ENCODE measurements around the gene PGBD5. TPM values are rescaled to one million over a fixed set of nuclear protein-coding genes. Genes with fewer than 3 reads are reported as not detected.

PGBD5 gene
- polyA plus RNA-seq, 1 of the 3 experiments (the other 2 are of a cell fraction) = 0.15 TPM

DNA sequence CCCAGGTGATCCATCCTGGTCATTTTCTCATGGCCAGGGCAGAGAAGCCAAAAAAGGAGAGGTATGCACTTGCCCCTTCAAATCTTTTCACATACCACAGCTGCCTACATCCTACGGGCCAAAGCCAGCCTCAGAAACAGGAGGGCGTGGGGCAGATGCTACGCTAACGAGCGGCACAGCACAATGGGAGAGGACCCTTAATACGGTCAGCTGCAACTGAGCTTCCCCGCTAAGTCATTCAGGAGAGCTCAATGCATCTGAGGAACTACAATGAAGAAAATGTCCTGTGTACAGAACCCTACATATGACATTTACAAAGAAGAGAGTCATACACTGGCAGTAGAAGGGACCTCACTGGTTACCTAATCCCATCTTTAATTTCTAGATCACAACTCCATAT lies 78.2 kb downstream of the PGBD5 start:
- no peak overlapping the region for H3K9ac ChIP-seq
- H3K27me3 ChIP-seq (ENCODE audit: insufficient read depth) = no peaks in the 10 kb centered on the region
- no peaks in the 10 kb centered on the region for H3K36me3 ChIP-seq (replicated peaks in 1 of 2; ENCODE audit: control insufficient read depth in 1 of 2, insufficient read depth in 2 of 2, low read length in 1 of 2)
- WGBS (ENCODE audit: low lambda C conversion rate) = 65% methylated on average over 7 of the region's 7 CpGs
- no peak overlapping the region for H3K4me2 ChIP-seq
- no peaks in the 10 kb centered on the region for H4K20me1 ChIP-seq (ENCODE audit: insufficient read depth)
- POLR2A ChIA-PET = no interaction called here
- TF ChIP-seq TCF12 (IDR thresholded peaks at IDR 0.05) (no peak), YY1 (IDR thresholded peaks at IDR 0.05; ENCODE audit: low read depth) (no peak), TEAD4 (IDR thresholded peaks at IDR 0.05; ENCODE audit: borderline replicate concordance, insufficient read depth) (no peak), RCOR1 (IDR thresholded peaks at IDR 0.05; ENCODE audit: low read length) (no peak), EZH2phosphoT487 (IDR thresholded peaks at IDR 0.05; ENCODE audit: borderline replicate concordance, low read depth) (no peak), CHD2 (IDR thresholded peaks at IDR 0.05; ENCODE audit: low read length, partially characterized antibody) (no peak), GABPA (IDR thresholded peaks at IDR 0.05; ENCODE audit: low read depth) (no peak), JUND (IDR thresholded peaks at IDR 0.05) (no peak), FOXM1 (IDR thresholded peaks at IDR 0.05; ENCODE audit: low read depth) (no peak), MXI1 (IDR thresholded peaks at IDR 0.05; ENCODE audit: low read depth, low read length) (no peak), EP300 (IDR thresholded peaks at IDR 0.05; ENCODE audit: borderline replicate concordance in 1 of 2, low read depth in 1 of 2, low read length in 1 of 2) (no peak), NFIC (IDR thresholded peaks at IDR 0.05; ENCODE audit: borderline replicate concordance) (no peak), MEF2A (IDR thresholded peaks at IDR 0.05; ENCODE audit: borderline replicate concordance, low read depth) (no peak), FOXJ3 (CRISPR knock-in tag; IDR thresholded peaks at IDR 0.05) (no peak)
- TF ChIP-seq, protein P1, sequence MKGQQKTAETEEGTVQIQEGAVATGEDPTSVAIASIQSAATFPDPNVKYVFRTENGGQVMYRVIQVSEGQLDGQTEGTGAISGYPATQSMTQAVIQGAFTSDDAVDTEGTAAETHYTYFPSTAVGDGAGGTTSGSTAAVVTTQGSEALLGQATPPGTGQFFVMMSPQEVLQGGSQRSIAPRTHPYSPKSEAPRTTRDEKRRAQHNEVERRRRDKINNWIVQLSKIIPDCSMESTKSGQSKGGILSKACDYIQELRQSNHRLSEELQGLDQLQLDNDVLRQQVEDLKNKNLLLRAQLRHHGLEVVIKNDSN (IDR thresholded peaks at IDR 0.05; ENCODE audit: borderline replicate concordance, low read depth) = no peak
- TF ChIP-seq, protein P2, sequence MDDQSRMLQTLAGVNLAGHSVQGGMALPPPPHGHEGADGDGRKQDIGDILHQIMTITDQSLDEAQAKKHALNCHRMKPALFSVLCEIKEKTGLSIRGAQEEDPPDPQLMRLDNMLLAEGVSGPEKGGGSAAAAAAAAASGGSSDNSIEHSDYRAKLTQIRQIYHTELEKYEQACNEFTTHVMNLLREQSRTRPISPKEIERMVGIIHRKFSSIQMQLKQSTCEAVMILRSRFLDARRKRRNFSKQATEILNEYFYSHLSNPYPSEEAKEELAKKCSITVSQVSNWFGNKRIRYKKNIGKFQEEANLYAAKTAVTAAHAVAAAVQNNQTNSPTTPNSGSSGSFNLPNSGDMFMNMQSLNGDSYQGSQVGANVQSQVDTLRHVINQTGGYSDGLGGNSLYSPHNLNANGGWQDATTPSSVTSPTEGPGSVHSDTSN (IDR thresholded peaks at IDR 0.05) = no peak
- TF ChIP-seq, protein P3, sequence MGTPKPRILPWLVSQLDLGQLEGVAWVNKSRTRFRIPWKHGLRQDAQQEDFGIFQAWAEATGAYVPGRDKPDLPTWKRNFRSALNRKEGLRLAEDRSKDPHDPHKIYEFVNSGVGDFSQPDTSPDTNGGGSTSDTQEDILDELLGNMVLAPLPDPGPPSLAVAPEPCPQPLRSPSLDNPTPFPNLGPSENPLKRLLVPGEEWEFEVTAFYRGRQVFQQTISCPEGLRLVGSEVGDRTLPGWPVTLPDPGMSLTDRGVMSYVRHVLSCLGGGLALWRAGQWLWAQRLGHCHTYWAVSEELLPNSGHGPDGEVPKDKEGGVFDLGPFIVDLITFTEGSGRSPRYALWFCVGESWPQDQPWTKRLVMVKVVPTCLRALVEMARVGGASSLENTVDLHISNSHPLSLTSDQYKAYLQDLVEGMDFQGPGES (IDR thresholded peaks at IDR 0.05; ENCODE audit: low read depth, low read length) = no peak
- TF ChIP-seq, protein P4, sequence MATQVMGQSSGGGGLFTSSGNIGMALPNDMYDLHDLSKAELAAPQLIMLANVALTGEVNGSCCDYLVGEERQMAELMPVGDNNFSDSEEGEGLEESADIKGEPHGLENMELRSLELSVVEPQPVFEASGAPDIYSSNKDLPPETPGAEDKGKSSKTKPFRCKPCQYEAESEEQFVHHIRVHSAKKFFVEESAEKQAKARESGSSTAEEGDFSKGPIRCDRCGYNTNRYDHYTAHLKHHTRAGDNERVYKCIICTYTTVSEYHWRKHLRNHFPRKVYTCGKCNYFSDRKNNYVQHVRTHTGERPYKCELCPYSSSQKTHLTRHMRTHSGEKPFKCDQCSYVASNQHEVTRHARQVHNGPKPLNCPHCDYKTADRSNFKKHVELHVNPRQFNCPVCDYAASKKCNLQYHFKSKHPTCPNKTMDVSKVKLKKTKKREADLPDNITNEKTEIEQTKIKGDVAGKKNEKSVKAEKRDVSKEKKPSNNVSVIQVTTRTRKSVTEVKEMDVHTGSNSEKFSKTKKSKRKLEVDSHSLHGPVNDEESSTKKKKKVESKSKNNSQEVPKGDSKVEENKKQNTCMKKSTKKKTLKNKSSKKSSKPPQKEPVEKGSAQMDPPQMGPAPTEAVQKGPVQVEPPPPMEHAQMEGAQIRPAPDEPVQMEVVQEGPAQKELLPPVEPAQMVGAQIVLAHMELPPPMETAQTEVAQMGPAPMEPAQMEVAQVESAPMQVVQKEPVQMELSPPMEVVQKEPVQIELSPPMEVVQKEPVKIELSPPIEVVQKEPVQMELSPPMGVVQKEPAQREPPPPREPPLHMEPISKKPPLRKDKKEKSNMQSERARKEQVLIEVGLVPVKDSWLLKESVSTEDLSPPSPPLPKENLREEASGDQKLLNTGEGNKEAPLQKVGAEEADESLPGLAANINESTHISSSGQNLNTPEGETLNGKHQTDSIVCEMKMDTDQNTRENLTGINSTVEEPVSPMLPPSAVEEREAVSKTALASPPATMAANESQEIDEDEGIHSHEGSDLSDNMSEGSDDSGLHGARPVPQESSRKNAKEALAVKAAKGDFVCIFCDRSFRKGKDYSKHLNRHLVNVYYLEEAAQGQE (IDR thresholded peaks at IDR 0.05; ENCODE audit: low read depth, low read length) = no peak
- TF ChIP-seq, protein P5, sequence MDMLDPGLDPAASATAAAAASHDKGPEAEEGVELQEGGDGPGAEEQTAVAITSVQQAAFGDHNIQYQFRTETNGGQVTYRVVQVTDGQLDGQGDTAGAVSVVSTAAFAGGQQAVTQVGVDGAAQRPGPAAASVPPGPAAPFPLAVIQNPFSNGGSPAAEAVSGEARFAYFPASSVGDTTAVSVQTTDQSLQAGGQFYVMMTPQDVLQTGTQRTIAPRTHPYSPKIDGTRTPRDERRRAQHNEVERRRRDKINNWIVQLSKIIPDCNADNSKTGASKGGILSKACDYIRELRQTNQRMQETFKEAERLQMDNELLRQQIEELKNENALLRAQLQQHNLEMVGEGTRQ (IDR thresholded peaks at IDR 0.05; ENCODE audit: borderline replicate concordance, low read depth, low read length) = no peak
- TF ChIP-seq, protein P6, sequence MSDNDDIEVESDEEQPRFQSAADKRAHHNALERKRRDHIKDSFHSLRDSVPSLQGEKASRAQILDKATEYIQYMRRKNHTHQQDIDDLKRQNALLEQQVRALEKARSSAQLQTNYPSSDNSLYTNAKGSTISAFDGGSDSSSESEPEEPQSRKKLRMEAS (IDR thresholded peaks at IDR 0.05; ENCODE audit: low read depth) = no peak
- H3K79me2 ChIP-seq (ENCODE audit: insufficient read depth) = no peaks in the 10 kb centered on the region
- H3F3A ChIP-seq (replicated peaks; ENCODE audit: insufficient read depth) = no peaks in the 10 kb centered on the region
- no peaks in the 10 kb centered on the region for H3K9me3 ChIP-seq
- no peaks in the 10 kb centered on the region for H3K9me2 ChIP-seq
- H3K4me1 ChIP-seq (ENCODE audit: control insufficient read depth in 1 of 2, insufficient read depth in 2 of 2, low read depth in 1 of 2, low read length in 1 of 2) = no peaks in the 10 kb centered on the region
- DNase-seq = no peak
- H2AFZ ChIP-seq (ENCODE audit: low read depth) = no peak overlapping the region
- CTCF ChIA-PET = no interaction called here
- no peak overlapping the region for H3K4me3 ChIP-seq (ENCODE audit: low read depth in 2 of 2, low read length in 1 of 2)
- H3K27ac ChIP-seq (ENCODE audit: low read depth in 2 of 2, low read length in 1 of 2) = no peak overlapping the region

All from SK-N-SH (cell line).